ENCODE data around the gene SLC7A5. TPM values are rescaled to one million over a fixed set of nuclear protein-coding genes. Genes with fewer than 3 reads are reported as not detected.
A peak's percentile ranks its signal among the peaks of the same experiment; 100 is the strongest.

Gene SLC7A5
- total and polyA plus RNA-seq, 2 of the 13 experiments (the other 11 are each of a cell fraction or from before 2014, with no cell fraction given): 79.6 to 155 TPM

DNA sequence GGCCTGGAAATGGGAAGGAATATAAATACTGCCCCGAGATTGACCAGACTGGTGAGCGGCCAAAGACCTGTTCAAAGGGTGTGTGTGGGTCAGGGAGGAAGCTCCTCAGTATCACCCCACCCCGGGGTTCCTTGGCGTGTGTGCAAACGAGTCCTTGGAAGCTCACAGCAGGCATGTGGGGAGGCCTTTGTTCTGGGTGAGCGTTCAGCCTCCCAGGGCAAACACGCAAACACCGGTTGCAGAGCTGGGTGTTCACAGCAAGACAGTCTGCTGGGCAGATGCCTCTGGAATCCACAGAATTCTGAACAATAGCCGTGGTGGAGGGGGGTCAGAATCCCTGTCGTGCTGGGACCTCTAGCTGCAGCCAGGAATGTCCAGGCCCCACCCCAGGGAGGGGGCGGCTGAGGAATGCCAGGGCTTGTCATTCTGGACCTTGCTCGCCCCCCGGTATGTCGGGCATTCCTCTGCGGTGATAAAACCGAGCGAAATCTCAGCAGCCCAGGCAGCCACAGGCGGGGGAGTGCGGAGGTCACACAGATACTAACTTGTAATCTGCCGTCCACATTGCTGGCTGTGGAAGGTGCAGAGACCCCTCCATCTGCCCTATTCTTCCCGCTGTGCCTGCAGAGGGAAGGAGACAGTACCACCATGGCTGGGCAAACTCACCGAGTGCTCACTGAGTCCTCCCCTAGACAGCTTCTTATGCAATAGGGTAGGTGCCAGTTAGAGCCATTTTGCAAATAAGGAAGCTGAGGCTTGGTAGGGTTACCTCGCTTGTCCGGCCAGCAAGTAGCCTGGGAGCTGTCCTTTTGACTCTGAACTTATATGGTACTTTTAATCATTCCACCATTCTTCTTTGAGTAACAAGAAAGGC is 1.3 kb upstream of the SLC7A5 start (continued):
- TF ChIP-seq, protein P1, sequence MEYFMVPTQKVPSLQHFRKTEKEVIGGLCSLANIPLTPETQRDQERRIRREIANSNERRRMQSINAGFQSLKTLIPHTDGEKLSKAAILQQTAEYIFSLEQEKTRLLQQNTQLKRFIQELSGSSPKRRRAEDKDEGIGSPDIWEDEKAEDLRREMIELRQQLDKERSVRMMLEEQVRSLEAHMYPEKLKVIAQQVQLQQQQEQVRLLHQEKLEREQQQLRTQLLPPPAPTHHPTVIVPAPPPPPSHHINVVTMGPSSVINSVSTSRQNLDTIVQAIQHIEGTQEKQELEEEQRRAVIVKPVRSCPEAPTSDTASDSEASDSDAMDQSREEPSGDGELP (IDR thresholded peaks at IDR 0.05; ENCODE audit: borderline replicate concordance, low read depth): peak; percentile 85; the same call in 1 of the 2 replicates
- TF ChIP-seq ZNF883 (CRISPR knock-in tag; IDR thresholded peaks at IDR 0.05; ENCODE audit: not compliant biosample characterization): peak; percentile 56
- peak; percentile 79; the same call in 1 of the 2 replicates for TF ChIP-seq ZNF709 (CRISPR knock-in tag; IDR thresholded peaks at IDR 0.05)
- peak; percentile 47; the same call in 1 of the 2 replicates for TF ChIP-seq ZFP36L1 (CRISPR knock-in tag; IDR thresholded peaks at IDR 0.05)
- TF ChIP-seq ISX (CRISPR knock-in tag; conservative IDR thresholded peaks at IDR 0.05): 0 out of 2 replicates have a peak, but pooled peaks have one; percentile 24
- TF ChIP-seq ZNF256 (CRISPR knock-in tag; conservative IDR thresholded peaks at IDR 0.05): 0 out of 2 replicates have a peak, but pooled peaks have one; percentile 31
- peak; percentile 78; the same call in 1 of the 2 replicates for TF ChIP-seq ZNF441 (CRISPR knock-in tag; IDR thresholded peaks at IDR 0.05; ENCODE audit: borderline replicate concordance)
- TF ChIP-seq, protein P2, sequence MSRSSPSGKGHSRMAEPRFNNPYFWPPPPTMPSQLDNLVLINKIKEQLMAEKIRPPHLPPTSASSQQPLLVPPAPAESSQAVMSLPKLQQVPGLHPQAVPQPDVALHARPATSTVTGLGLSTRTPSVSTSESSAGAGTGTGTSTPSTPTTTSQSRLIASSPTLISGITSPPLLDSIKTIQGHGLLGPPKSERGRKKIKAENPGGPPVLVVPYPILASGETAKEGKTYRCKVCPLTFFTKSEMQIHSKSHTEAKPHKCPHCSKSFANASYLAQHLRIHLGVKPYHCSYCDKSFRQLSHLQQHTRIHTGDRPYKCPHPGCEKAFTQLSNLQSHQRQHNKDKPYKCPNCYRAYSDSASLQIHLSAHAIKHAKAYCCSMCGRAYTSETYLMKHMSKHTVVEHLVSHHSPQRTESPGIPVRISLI (CRISPR knock-in tag; IDR thresholded peaks at IDR 0.05; ENCODE audit: borderline replicate concordance): peak; percentile 86
- TF ChIP-seq, protein P3, sequence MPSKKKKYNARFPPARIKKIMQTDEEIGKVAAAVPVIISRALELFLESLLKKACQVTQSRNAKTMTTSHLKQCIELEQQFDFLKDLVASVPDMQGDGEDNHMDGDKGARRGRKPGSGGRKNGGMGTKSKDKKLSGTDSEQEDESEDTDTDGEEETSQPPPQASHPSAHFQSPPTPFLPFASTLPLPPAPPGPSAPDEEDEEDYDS (CRISPR knock-in tag; IDR thresholded peaks at IDR 0.05): peak; percentile 92
- peak; percentile 99 for TF ChIP-seq SALL1 (CRISPR knock-in tag; IDR thresholded peaks at IDR 0.05)
- peak; percentile 77 for TF ChIP-seq LCORL (IDR thresholded peaks at IDR 0.05)
- TF ChIP-seq LCORL (CRISPR knock-in tag; IDR thresholded peaks at IDR 0.05): peak; percentile 100
- peak; percentile 90 for TF ChIP-seq ZNF878 (CRISPR knock-in tag; IDR thresholded peaks at IDR 0.05)
- TF ChIP-seq, protein P4, sequence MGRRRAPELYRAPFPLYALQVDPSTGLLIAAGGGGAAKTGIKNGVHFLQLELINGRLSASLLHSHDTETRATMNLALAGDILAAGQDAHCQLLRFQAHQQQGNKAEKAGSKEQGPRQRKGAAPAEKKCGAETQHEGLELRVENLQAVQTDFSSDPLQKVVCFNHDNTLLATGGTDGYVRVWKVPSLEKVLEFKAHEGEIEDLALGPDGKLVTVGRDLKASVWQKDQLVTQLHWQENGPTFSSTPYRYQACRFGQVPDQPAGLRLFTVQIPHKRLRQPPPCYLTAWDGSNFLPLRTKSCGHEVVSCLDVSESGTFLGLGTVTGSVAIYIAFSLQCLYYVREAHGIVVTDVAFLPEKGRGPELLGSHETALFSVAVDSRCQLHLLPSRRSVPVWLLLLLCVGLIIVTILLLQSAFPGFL (CRISPR knock-in tag; IDR thresholded peaks at IDR 0.05): 0 out of 2 replicates have a peak, but pooled peaks have one; percentile 29
- TF ChIP-seq, protein P5, sequence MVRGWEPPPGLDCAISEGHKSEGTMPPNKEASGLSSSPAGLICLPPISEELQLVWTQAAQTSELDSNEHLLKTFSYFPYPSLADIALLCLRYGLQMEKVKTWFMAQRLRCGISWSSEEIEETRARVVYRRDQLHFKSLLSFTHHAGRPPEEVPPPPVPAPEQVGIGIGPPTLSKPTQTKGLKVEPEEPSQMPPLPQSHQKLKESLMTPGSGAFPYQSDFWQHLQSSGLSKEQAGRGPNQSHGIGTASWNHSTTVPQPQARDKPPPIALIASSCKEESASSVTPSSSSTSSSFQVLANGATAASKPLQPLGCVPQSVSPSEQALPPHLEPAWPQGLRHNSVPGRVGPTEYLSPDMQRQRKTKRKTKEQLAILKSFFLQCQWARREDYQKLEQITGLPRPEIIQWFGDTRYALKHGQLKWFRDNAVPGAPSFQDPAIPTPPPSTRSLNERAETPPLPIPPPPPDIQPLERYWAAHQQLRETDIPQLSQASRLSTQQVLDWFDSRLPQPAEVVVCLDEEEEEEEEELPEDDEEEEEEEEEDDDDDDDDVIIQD (CRISPR knock-in tag; IDR thresholded peaks at IDR 0.05; ENCODE audit: low read depth): peak; percentile 89
- TF ChIP-seq ZNF749 (CRISPR knock-in tag; IDR thresholded peaks at IDR 0.05; ENCODE audit: borderline replicate concordance): peak; percentile 76; the same call in 1 of the 2 replicates
- TF ChIP-seq ETV6 (CRISPR knock-in tag; conservative IDR thresholded peaks at IDR 0.05): 0 out of 2 replicates have a peak, but pooled peaks have one; percentile 70
- TF ChIP-seq GATAD2A (CRISPR knock-in tag; IDR thresholded peaks at IDR 0.05): peak; percentile 98
- TF ChIP-seq BRD4 (CRISPR knock-in tag; IDR thresholded peaks at IDR 0.05): peak; percentile 47
- TF ChIP-seq RXRB (CRISPR knock-in tag; IDR thresholded peaks at IDR 0.05; ENCODE audit: borderline replicate concordance): peak; percentile 90
- TF ChIP-seq, protein P6, sequence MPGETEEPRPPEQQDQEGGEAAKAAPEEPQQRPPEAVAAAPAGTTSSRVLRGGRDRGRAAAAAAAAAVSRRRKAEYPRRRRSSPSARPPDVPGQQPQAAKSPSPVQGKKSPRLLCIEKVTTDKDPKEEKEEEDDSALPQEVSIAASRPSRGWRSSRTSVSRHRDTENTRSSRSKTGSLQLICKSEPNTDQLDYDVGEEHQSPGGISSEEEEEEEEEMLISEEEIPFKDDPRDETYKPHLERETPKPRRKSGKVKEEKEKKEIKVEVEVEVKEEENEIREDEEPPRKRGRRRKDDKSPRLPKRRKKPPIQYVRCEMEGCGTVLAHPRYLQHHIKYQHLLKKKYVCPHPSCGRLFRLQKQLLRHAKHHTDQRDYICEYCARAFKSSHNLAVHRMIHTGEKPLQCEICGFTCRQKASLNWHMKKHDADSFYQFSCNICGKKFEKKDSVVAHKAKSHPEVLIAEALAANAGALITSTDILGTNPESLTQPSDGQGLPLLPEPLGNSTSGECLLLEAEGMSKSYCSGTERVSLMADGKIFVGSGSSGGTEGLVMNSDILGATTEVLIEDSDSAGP (CRISPR knock-in tag; IDR thresholded peaks at IDR 0.05; ENCODE audit: borderline replicate concordance): peak; percentile 93
- TF ChIP-seq STAG1 (CRISPR knock-in tag; IDR thresholded peaks at IDR 0.05): peak; percentile 50
